HepG2 (cell line): ENCODE data around the gene VPREB3. TPM values are rescaled to one million over a fixed set of nuclear protein-coding genes. Genes with fewer than 3 reads are reported as not detected.
A peak's percentile ranks its signal among the peaks of the same experiment; 100 is the strongest.

ENCODE experiments used
- CEBPB ChIP-seq: IDR thresholded peaks from 2 replicates; pipeline ENCODE4 v1.6.1; 2011; ENCODE audit warnings: low read depth, low read length, improper control_type of control experiment, borderline replicate concordance
- GZF1 ChIP-seq: sonication (generic); formaldehyde crosslinking; IDR thresholded peaks from 2 replicates; pipeline ENCODE4 v1.5.1; 2020; ENCODE audit warnings: mild to moderate bottlenecking, missing genetic modification reagents
- HHEX ChIP-seq: IDR thresholded peaks from 2 replicates; pipeline ENCODE4 v1.6.1; 2016; ENCODE audit warnings: control low read depth
- NR2F6 ChIP-seq, 2 experiments: IDR thresholded peaks; 2 replicates each; pipeline ENCODE4 v1.6.1; 2016; ENCODE audit warnings: antibody characterized with exemption in 1 of 2, mild to moderate bottlenecking in 1 of 2
- POLR2AphosphoS2 ChIP-seq: IDR thresholded peaks from 2 replicates; pipeline ENCODE4 v1.6.1; 2011; ENCODE audit warnings: low read depth, low read length, improper control_type of control experiment
- TOPORS ChIP-seq: sonication (generic); formaldehyde crosslinking; IDR thresholded peaks from 2 replicates; pipeline ENCODE4 v1.8.0; 2023; ENCODE audit warnings: mild to moderate bottlenecking, missing genetic modification reagents
- TRIM24 ChIP-seq: sonication (generic); formaldehyde crosslinking; IDR thresholded peaks from 2 replicates; pipeline ENCODE4 v1.8.0; 2022; ENCODE audit warnings: mild to moderate bottlenecking, missing genetic modification reagents
- WIZ ChIP-seq: sonication (generic); formaldehyde crosslinking; IDR thresholded peaks from 2 replicates; pipeline ENCODE4 v1.5.1; 2020; ENCODE audit warnings: mild to moderate bottlenecking, missing genetic modification reagents
- ZNF768 ChIP-seq: sonication (generic); formaldehyde crosslinking; IDR thresholded peaks from 2 replicates; pipeline ENCODE4 v1.4.0; 2020; ENCODE audit warnings: missing genetic modification reagents
- polyA plus RNA-seq, 8 experiments: library from polyadenylated mRNA; depleted of rRNA in 3 of 8; stranded (reverse) in 7 of 8; unstranded in 1 of 8; fragments of >200 nt; fragmentation: Illumina TruSeq in 4 of 8; extraction: Trizol in 4 of 8; gene quantifications; 2 replicates each; pipeline versions ENCODE4 v1.2.1 to v1.2.3, GENCODE V29; 2011 to 2016; ENCODE audit warnings: low read depth in 4 of 8, missing spikeins in 1 of 8, mixed read lengths in 1 of 8; ENCODE audit not compliant: insufficient read depth in 1 of 8
- total RNA-seq, 5 experiments: library from RNA; depleted of rRNA; stranded (reverse); fragments of >200 nt; fragmentation: Illumina TruSeq; extraction: Trizol; gene quantifications; 2 replicates each; pipeline ENCODE4 v1.2.3, GENCODE V29; 2016; ENCODE audit warnings: low read depth in 1 of 5
- TF ChIP-seq, protein P1 (sequence below): sonication (generic); formaldehyde crosslinking; IDR thresholded peaks from 2 replicates; pipeline ENCODE4 v1.4.0; 2020; ENCODE audit warnings: missing genetic modification reagents, borderline replicate concordance
- TF ChIP-seq, protein P2 (sequence below): sonication (generic); formaldehyde crosslinking; conservative IDR thresholded peaks from 2 replicates; pipeline ENCODE4 v1.8.0; 2022; ENCODE audit warnings: missing genetic modification reagents
- TF ChIP-seq, protein P3 (sequence below): sonication (generic); formaldehyde crosslinking; IDR thresholded peaks from 2 replicates; pipeline ENCODE4 v1.5.0; 2020; ENCODE audit warnings: missing genetic modification reagents
- TF ChIP-seq, protein P4 (sequence below), 2 experiments: IDR thresholded peaks; 2 replicates each; pipeline ENCODE4 v1.6.1; 2011 to 2012; ENCODE audit warnings: low read length in 2 of 2, borderline replicate concordance in 1 of 2, low read depth in 1 of 2, mild to moderate bottlenecking in 1 of 2, moderate library complexity in 1 of 2
- TF ChIP-seq, protein P5 (sequence below): sonication (generic); formaldehyde crosslinking; conservative IDR thresholded peaks from 2 replicates; pipeline ENCODE4 v1.4.0; 2020; ENCODE audit warnings: missing genetic modification reagents

VPREB3 gene
- total and polyA plus RNA-seq, 2 of the 13 experiments (the other 11 are each of a cell fraction or from before 2014, with no cell fraction given) = 0.22 TPM; not detected in 1

DNA sequence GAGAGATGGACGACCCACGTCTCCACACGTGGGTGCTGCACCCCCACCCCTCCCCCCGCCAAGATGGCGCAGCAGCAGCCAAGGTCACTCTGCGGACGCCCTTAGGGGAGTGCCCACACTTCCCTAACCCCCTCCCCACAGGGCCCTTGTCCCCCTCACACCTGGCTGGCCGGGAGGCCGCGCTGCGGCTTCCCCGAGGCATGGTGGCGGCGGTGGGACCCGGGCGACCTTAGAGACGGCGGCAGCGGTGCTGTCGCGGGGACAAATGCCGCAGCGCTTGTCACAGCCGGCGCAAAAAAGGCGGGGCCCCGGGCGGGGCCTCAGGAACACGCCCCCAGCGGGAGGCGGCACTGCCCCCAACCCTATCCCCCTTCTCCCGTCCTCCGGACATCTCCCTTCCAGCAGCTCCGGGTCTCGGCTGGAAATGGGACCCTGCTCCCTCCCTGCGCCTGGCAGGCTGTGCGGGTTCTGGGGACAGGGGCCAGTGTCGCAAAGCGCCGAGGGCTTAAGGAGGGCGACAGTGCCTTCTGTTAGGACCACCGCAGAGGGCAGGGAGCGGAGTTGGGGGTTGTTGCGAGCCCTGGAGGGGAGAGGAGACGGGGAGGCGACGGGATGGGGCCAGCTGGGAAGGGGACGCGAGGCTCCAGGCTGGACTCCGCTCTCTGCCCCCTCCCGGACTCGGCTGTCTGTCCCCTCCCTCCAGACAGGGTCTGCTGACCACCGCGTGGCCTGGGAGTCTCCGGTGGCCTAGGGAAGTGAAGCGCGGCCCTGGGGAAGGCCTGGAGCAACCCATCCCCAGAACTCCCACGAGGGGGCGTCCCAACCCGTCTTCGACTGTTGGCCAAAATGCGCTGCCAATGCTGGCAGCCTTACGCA lies 13.7 kb upstream of the VPREB3 start, which contains the start of gene CHCHD10 (continued):
- TF ChIP-seq, protein P1, sequence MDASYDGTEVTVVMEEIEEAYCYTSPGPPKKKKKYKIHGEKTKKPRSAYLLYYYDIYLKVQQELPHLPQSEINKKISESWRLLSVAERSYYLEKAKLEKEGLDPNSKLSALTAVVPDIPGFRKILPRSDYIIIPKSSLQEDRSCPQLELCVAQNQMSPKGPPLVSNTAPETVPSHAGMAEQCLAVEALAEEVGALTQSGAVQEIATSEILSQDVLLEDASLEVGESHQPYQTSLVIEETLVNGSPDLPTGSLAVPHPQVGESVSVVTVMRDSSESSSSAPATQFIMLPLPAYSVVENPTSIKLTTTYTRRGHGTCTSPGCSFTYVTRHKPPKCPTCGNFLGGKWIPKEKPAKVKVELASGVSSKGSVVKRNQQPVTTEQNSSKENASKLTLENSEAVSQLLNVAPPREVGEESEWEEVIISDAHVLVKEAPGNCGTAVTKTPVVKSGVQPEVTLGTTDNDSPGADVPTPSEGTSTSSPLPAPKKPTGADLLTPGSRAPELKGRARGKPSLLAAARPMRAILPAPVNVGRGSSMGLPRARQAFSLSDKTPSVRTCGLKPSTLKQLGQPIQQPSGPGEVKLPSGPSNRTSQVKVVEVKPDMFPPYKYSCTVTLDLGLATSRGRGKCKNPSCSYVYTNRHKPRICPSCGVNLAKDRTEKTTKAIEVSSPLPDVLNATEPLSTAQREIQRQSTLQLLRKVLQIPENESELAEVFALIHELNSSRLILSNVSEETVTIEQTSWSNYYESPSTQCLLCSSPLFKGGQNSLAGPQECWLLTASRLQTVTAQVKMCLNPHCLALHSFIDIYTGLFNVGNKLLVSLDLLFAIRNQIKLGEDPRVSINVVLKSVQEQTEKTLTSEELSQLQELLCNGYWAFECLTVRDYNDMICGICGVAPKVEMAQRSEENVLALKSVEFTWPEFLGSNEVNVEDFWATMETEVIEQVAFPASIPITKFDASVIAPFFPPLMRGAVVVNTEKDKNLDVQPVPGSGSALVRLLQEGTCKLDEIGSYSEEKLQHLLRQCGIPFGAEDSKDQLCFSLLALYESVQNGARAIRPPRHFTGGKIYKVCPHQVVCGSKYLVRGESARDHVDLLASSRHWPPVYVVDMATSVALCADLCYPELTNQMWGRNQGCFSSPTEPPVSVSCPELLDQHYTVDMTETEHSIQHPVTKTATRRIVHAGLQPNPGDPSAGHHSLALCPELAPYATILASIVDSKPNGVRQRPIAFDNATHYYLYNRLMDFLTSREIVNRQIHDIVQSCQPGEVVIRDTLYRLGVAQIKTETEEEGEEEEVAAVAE (CRISPR knock-in tag) = no peak; the same call in 1 of the 2 replicates
- TF ChIP-seq, protein P2, sequence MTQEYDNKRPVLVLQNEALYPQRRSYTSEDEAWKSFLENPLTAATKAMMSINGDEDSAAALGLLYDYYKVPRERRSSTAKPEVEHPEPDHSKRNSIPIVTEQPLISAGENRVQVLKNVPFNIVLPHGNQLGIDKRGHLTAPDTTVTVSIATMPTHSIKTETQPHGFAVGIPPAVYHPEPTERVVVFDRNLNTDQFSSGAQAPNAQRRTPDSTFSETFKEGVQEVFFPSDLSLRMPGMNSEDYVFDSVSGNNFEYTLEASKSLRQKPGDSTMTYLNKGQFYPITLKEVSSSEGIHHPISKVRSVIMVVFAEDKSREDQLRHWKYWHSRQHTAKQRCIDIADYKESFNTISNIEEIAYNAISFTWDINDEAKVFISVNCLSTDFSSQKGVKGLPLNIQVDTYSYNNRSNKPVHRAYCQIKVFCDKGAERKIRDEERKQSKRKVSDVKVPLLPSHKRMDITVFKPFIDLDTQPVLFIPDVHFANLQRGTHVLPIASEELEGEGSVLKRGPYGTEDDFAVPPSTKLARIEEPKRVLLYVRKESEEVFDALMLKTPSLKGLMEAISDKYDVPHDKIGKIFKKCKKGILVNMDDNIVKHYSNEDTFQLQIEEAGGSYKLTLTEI (CRISPR knock-in tag) = no peak
- TF ChIP-seq TOPORS (no peak), TRIM24 (CRISPR knock-in tag) (no peak), NR2F6 (IDR thresholded peaks at IDR 0.05) (no peak), NR2F6 (CRISPR knock-in tag; IDR thresholded peaks at IDR 0.05) (peak; percentile 32; the same call in 1 of the 2 replicates), POLR2AphosphoS2 (no peak), ZNF768 (CRISPR knock-in tag) (peak; percentile 47; the same call in 1 of the 2 replicates), GZF1 (CRISPR knock-in tag) (peak; percentile 73; the same call in 1 of the 2 replicates), CEBPB (no peak), WIZ (peak; percentile 18; the same call in 1 of the 2 replicates), HHEX (CRISPR knock-in tag) (no peak)
- TF ChIP-seq, protein P3, sequence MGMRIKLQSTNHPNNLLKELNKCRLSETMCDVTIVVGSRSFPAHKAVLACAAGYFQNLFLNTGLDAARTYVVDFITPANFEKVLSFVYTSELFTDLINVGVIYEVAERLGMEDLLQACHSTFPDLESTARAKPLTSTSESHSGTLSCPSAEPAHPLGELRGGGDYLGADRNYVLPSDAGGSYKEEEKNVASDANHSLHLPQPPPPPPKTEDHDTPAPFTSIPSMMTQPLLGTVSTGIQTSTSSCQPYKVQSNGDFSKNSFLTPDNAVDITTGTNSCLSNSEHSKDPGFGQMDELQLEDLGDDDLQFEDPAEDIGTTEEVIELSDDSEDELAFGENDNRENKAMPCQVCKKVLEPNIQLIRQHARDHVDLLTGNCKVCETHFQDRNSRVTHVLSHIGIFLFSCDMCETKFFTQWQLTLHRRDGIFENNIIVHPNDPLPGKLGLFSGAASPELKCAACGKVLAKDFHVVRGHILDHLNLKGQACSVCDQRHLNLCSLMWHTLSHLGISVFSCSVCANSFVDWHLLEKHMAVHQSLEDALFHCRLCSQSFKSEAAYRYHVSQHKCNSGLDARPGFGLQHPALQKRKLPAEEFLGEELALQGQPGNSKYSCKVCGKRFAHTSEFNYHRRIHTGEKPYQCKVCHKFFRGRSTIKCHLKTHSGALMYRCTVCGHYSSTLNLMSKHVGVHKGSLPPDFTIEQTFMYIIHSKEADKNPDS (CRISPR knock-in tag) = peak; percentile 78; the same call in 1 of the 2 replicates
- TF ChIP-seq, protein P4, sequence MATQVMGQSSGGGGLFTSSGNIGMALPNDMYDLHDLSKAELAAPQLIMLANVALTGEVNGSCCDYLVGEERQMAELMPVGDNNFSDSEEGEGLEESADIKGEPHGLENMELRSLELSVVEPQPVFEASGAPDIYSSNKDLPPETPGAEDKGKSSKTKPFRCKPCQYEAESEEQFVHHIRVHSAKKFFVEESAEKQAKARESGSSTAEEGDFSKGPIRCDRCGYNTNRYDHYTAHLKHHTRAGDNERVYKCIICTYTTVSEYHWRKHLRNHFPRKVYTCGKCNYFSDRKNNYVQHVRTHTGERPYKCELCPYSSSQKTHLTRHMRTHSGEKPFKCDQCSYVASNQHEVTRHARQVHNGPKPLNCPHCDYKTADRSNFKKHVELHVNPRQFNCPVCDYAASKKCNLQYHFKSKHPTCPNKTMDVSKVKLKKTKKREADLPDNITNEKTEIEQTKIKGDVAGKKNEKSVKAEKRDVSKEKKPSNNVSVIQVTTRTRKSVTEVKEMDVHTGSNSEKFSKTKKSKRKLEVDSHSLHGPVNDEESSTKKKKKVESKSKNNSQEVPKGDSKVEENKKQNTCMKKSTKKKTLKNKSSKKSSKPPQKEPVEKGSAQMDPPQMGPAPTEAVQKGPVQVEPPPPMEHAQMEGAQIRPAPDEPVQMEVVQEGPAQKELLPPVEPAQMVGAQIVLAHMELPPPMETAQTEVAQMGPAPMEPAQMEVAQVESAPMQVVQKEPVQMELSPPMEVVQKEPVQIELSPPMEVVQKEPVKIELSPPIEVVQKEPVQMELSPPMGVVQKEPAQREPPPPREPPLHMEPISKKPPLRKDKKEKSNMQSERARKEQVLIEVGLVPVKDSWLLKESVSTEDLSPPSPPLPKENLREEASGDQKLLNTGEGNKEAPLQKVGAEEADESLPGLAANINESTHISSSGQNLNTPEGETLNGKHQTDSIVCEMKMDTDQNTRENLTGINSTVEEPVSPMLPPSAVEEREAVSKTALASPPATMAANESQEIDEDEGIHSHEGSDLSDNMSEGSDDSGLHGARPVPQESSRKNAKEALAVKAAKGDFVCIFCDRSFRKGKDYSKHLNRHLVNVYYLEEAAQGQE (IDR thresholded peaks at IDR 0.05; ENCODE audit: borderline replicate concordance in 1 of 2, low read depth in 1 of 2, low read length in 2 of 2) = no peak
- TF ChIP-seq, protein P5, sequence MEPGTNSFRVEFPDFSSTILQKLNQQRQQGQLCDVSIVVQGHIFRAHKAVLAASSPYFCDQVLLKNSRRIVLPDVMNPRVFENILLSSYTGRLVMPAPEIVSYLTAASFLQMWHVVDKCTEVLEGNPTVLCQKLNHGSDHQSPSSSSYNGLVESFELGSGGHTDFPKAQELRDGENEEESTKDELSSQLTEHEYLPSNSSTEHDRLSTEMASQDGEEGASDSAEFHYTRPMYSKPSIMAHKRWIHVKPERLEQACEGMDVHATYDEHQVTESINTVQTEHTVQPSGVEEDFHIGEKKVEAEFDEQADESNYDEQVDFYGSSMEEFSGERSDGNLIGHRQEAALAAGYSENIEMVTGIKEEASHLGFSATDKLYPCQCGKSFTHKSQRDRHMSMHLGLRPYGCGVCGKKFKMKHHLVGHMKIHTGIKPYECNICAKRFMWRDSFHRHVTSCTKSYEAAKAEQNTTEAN = no peak
